DND-41 (cell line): Measurements from ENCODE around the gene STXBP6.

Experiments
- ATAC-seq: fragments of 200-7000 bp; cut with Tn5 transposase; 3 replicates; pipeline ENCODE4 v1.9.1; 2021; ENCODE audit warnings: low read depth; ENCODE audit not compliant: insufficient read depth
- DNase-seq: peaks from one replicate; pipeline ENCODE4 v3.0.0-alpha.2; 2020
- H2AFZ ChIP-seq: 2 replicates; pipeline ENCODE4 v1.6.0; 2012; ENCODE audit warnings: low read depth, low read length
- H3K27ac ChIP-seq: 2 replicates; pipeline ENCODE4 v1.5.1; 2012; ENCODE audit warnings: low read length, inconsistent platforms
- H3K27me3 ChIP-seq: fragments of 200-600 bp; sonication (generic); 2 replicates; pipeline ENCODE4 v1.6.0; 2012; ENCODE audit warnings: low read length, mild to moderate bottlenecking, inconsistent platforms; ENCODE audit not compliant: insufficient read depth, poor library complexity
- H3K36me3 ChIP-seq: 2 replicates; pipeline ENCODE4 v1.5.1; 2012; ENCODE audit warnings: low read length, inconsistent platforms; ENCODE audit not compliant: insufficient read depth
- H3K4me1 ChIP-seq: 2 replicates; pipeline ENCODE4 v1.5.1; 2012; ENCODE audit warnings: mild to moderate bottlenecking, low read length; ENCODE audit not compliant: insufficient read depth
- H3K4me2 ChIP-seq: 2 replicates; pipeline ENCODE4 v1.6.0; 2012; ENCODE audit warnings: mild to moderate bottlenecking, moderate library complexity, low read length, inconsistent platforms; ENCODE audit not compliant: insufficient read depth
- H3K4me3 ChIP-seq, 2 experiments: fragments of 200-600 bp in 1 of 2; shearing (Covaris generic) in 1 of 2; 2 replicates each; pipeline ENCODE4 v1.5.1; 2012 to 2016; ENCODE audit warnings: inconsistent platforms in 2 of 2, low read length in 2 of 2, mild to moderate bottlenecking in 2 of 2, low read depth in 1 of 2, moderate library complexity in 1 of 2
- H3K79me2 ChIP-seq: 2 replicates; pipeline ENCODE4 v1.6.0; 2012; ENCODE audit warnings: low read length, inconsistent platforms; ENCODE audit not compliant: insufficient read depth
- H3K9ac ChIP-seq: 2 replicates; pipeline ENCODE4 v1.6.0; 2012; ENCODE audit warnings: low read depth, mild to moderate bottlenecking, inconsistent platforms, low read length, moderate library complexity
- H3K9me3 ChIP-seq: 2 replicates; pipeline ENCODE4 v1.5.1; 2012; ENCODE audit warnings: low read length, moderate library complexity, mild to moderate bottlenecking, inconsistent platforms; ENCODE audit not compliant: insufficient read depth, severe bottlenecking
- H4K20me1 ChIP-seq: 2 replicates; pipeline ENCODE4 v1.6.0; 2012; ENCODE audit warnings: low read length; ENCODE audit not compliant: insufficient read depth
- EZH2 ChIP-seq: IDR thresholded peaks from 3 replicates; pipeline ENCODE4 v1.6.1; 2012; ENCODE audit warnings: borderline replicate concordance, low read depth, mild to moderate bottlenecking, moderate library complexity, low read length, inconsistent platforms; ENCODE audit not compliant: severe bottlenecking
- TF ChIP-seq, protein P1 (sequence below): IDR thresholded peaks from 2 replicates; pipeline ENCODE4 v1.5.1; 2012; ENCODE audit warnings: borderline replicate concordance, low read length, moderate library complexity, mild to moderate bottlenecking; ENCODE audit not compliant: poor library complexity, severe bottlenecking; ENCODE audit errors: extremely low read depth

The STXBP6 gene

DNA sequence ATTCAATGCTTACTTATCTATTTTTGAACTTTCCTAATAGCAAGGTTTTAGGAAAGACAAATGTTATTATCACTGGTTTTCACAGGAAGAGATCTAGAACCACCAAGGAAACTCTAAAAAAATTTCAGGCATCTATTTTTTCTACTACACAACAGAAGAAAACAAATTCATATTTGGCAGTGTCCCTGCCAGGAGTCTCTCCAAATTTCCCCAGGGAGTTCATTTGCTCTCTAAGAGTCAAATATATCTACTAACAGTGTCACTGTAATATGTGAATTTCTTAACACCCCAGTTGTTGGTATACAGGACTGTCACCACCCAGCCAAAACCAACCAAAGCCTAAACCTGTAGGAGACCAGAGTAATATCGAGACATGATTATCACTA is 83.4 kb downstream of the STXBP6 start:
- H4K20me1 ChIP-seq = no peaks in the 10 kb centered on the region
- no peak overlapping the region for H3K9ac ChIP-seq
- TF ChIP-seq, protein P1, sequence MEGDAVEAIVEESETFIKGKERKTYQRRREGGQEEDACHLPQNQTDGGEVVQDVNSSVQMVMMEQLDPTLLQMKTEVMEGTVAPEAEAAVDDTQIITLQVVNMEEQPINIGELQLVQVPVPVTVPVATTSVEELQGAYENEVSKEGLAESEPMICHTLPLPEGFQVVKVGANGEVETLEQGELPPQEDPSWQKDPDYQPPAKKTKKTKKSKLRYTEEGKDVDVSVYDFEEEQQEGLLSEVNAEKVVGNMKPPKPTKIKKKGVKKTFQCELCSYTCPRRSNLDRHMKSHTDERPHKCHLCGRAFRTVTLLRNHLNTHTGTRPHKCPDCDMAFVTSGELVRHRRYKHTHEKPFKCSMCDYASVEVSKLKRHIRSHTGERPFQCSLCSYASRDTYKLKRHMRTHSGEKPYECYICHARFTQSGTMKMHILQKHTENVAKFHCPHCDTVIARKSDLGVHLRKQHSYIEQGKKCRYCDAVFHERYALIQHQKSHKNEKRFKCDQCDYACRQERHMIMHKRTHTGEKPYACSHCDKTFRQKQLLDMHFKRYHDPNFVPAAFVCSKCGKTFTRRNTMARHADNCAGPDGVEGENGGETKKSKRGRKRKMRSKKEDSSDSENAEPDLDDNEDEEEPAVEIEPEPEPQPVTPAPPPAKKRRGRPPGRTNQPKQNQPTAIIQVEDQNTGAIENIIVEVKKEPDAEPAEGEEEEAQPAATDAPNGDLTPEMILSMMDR = no peak
- TF ChIP-seq EZH2 = no peak
- H3K4me3 ChIP-seq = no peak overlapping the region
- no peaks in the 10 kb centered on the region for H3K79me2 ChIP-seq
- peaks cover 6% of the 10 kb centered on the region for H3K27me3 ChIP-seq
- no peaks in the 10 kb centered on the region for H3K9me3 ChIP-seq
- no peak for ATAC-seq
- DNase-seq = no peak
- no peak overlapping the region for H2AFZ ChIP-seq
- no peaks in the 10 kb centered on the region for H3K4me1 ChIP-seq
- no peak overlapping the region for H3K4me2 ChIP-seq
- H3K36me3 ChIP-seq = no peaks in the 10 kb centered on the region
- no peak overlapping the region for H3K27ac ChIP-seq

DNA sequence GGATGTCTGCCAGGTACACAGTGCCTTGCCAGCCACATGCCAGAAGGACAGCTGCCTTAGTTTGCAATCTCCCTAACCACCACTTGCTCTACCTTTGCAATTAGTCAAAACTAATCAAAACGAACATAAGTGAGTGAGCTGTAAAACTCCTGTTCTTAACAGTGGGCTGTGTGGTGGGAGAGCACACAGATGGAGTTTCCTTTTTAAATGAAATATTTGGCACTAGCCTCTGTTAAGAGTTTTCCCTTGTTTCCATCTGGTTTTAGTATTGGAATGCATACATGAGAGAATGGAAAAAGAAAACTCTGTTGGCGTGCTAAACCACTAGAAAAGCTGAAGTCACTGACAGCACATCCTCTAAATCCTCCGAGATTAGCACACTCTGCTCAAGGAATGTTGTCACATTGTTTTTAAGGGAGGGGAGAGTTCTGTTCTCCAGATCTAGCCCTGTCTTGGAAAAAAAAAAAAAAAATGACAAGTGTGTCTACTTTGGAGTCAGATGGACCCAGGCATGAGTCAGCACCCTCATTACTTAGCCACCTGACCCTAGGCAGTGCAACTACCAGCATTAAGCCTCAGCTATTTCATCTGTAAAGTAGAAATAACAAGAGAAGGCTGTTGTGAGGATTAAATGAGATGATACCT is 83.9 kb downstream of the STXBP6 start:
- no peak for TF ChIP-seq EZH2
- TF ChIP-seq, protein P1 = no peak
- no peaks in the 10 kb centered on the region for H4K20me1 ChIP-seq
- peaks cover 6% of the 10 kb centered on the region for H3K27me3 ChIP-seq
- DNase-seq (no peak), ATAC-seq (no peak)
- no peak overlapping the region for H3K9ac ChIP-seq
- no peak overlapping the region for H3K4me2 ChIP-seq
- no peaks in the 10 kb centered on the region for H3K4me1 ChIP-seq
- no peaks in the 10 kb centered on the region for H3K9me3 ChIP-seq
- H3K36me3 ChIP-seq = no peaks in the 10 kb centered on the region
- no peaks in the 10 kb centered on the region for H3K79me2 ChIP-seq
- no peak overlapping the region for H3K4me3 ChIP-seq
- H2AFZ ChIP-seq = no peak overlapping the region
- H3K27ac ChIP-seq = no peak overlapping the region

DNA sequence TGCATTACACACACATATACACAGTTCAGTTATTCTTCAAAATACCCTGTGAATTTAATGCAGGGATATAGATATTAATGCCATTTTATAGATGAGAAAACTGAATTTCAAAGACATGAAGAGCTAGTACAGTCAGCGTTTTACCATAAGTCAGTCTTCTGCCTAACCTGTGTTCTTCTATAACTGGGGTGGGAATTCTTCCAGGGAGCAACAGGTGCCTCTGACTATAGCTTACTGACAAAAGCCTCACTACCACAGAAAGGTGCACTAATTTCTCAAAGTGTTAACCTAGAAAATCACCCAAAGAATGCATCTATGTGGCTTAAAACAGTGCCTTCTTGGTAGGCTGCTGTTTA is 84.4 kb downstream of the STXBP6 start:
- no peak overlapping the region for H3K4me2 ChIP-seq
- H3K27ac ChIP-seq = no peak overlapping the region
- no peak overlapping the region for H2AFZ ChIP-seq
- H4K20me1 ChIP-seq = no peaks in the 10 kb centered on the region
- no peak overlapping the region for H3K4me3 ChIP-seq
- H3K36me3 ChIP-seq = no peaks in the 10 kb centered on the region
- H3K79me2 ChIP-seq = no peaks in the 10 kb centered on the region
- H3K27me3 ChIP-seq = peaks cover 6% of the 10 kb centered on the region
- H3K9me3 ChIP-seq = no peaks in the 10 kb centered on the region
- H3K9ac ChIP-seq = no peak overlapping the region
- ATAC-seq (no peak), DNase-seq (no peak)
- no peaks in the 10 kb centered on the region for H3K4me1 ChIP-seq
- no peak for TF ChIP-seq EZH2
- TF ChIP-seq, protein P1 = no peak
